HG03565 (cell line): ENCODE data around the gene PDK2.

ENCODE experiments used
- ATAC-seq: cut with Tn5 transposase; IDR thresholded peaks from one replicate; pipeline ENCODE4 v1.9.1; 2021; ENCODE audit warnings: mild to moderate bottlenecking, moderate library complexity; ENCODE audit not compliant: unreplicated experiment

Gene PDK2

GRCh38 chr17:50100480-50100883 is 5.3 kb downstream of the PDK2 start:
- no peak for ATAC-seq

- ATAC-seq = no peak
Observed at GRCh38 chr17:50100921-50101345, 5.8 kb downstream of the PDK2 start.

- no peak for ATAC-seq
Observed at GRCh38 chr17:50101346-50102163, 6.4 kb downstream of the PDK2 start.

GRCh38 chr17:50102164-50102991 is 7.2 kb downstream of the PDK2 start:
- ATAC-seq = no peak

- ATAC-seq = no peak
Observed at GRCh38 chr17:50103252-50103651, 8.1 kb downstream of the PDK2 start.

- ATAC-seq = no peak
Observed at GRCh38 chr17:50103941-50104340, 8.8 kb downstream of the PDK2 start.

GRCh38 chr17:50105811-50106210 is 10.7 kb downstream of the PDK2 start:
- ATAC-seq = no peak

GRCh38 chr17:50106393-50107131 is 11.4 kb downstream of the PDK2 start:
- ATAC-seq = no peak

GRCh38 chr17:50107790-50108414 is 12.8 kb downstream of the PDK2 start:
- ATAC-seq = no peak

- no peak for ATAC-seq
Observed at GRCh38 chr17:50108556-50108955, 13.4 kb downstream of the PDK2 start.

GRCh38 chr17:50109207-50109606 is 14.1 kb downstream of the PDK2 start:
- ATAC-seq = no peak

GRCh38 chr17:50109785-50110184 is 14.6 kb downstream of the PDK2 start:
- ATAC-seq = no peak

GRCh38 chr17:50110591-50111349 is 15.6 kb downstream of the PDK2 start:
- ATAC-seq = no peak

- no peak for ATAC-seq
Observed at GRCh38 chr17:50111673-50112655, 16.8 kb downstream of the PDK2 start.

GRCh38 chr17:50112694-50113093 is 17.5 kb downstream of the PDK2 start:
- ATAC-seq = no peak

GRCh38 chr17:50113624-50114320 is 18.6 kb downstream of the PDK2 start:
- ATAC-seq = no peak

- no peak for ATAC-seq
Observed at GRCh38 chr17:50114401-50114800, 19.2 kb downstream of the PDK2 start.

- ATAC-seq = no peak
Observed at GRCh38 chr17:50114849-50115357, 19.8 kb downstream of the PDK2 start.
